ENCODE results near the gene ZNF586.

ZNF586 gene

GRCh38 chr19:57825511-57825910 lies 56.0 kb downstream of the ZNF586 start:
- DNase-seq, result no peak

GRCh38 chr19:57829316-57829715 lies 59.8 kb downstream of the ZNF586 start:
- no peak for DNase-seq

- DNase-seq, result no peak
These were observed 60.7 kb downstream of the ZNF586 start, which contains the start of gene ZNF587B for GRCh38 chr19:57830071-57830602. Gene ZNF587B (plus strand): TSS chr19:57830299. CDS start chr19:57830529, 230 bp downstream.
